CD8-positive, alpha-beta memory T cell (primary cell): ENCODE measurements around the gene BICC1. TPM values are rescaled to one million over a fixed set of nuclear protein-coding genes. Genes with fewer than 3 reads are reported as not detected.

Experiments used
- CTCF ChIA-PET: fragments of 350-600 bp; sonication (Branson Sonifier 250); formaldehyde crosslinking; loops from one replicate; lab custom pipeline; 2021; ENCODE audit warnings: antibody characterized with exemption; lab: Charles Lee
- POLR2A ChIA-PET: fragments of 350-600 bp; sonication (Branson Sonifier 250); formaldehyde crosslinking; loops from one replicate; lab custom pipeline; 2021; ENCODE audit warnings: antibody characterized with exemption; lab: Charles Lee
- DNase-seq, 5 donors: peaks; one replicate each; pipeline versions ENCODE4 v3.0.0 to v3.0.0-alpha.2; 2020 to 2022; ENCODE audit warnings: mixed read lengths in 1 of 5
- H3K27ac ChIP-seq: one replicate; pipeline ENCODE4 v1.7.0; 2013; ENCODE audit warnings: low read depth, mild to moderate bottlenecking, low read length, moderate library complexity
- H3K27me3 ChIP-seq: 2 replicates; pipeline ENCODE4 v1.7.0; 2013; ENCODE audit warnings: low read length, mild to moderate bottlenecking; ENCODE audit not compliant: insufficient read depth, poor library complexity, severe bottlenecking
- H3K36me3 ChIP-seq: 2 replicates; pipeline ENCODE4 v1.7.0; 2013; ENCODE audit warnings: mild to moderate bottlenecking, low read length, moderate library complexity; ENCODE audit not compliant: insufficient read depth
- H3K4me1 ChIP-seq: 2 replicates; pipeline ENCODE4 v1.7.0; 2013; ENCODE audit warnings: mild to moderate bottlenecking, low read length, moderate library complexity; ENCODE audit not compliant: insufficient read depth
- H3K4me3 ChIP-seq: 2 replicates; pipeline ENCODE4 v1.7.0; 2013; ENCODE audit warnings: mild to moderate bottlenecking, low read length
- H3K9me3 ChIP-seq: 2 replicates; pipeline ENCODE4 v1.7.0; 2013; ENCODE audit warnings: mild to moderate bottlenecking, low read length
- H3K27ac Mint-ChIP-seq, 8 donors: one replicate each; pipeline ENCODE4 v1.8.0; 2020 to 2021; ENCODE audit warnings: mixed read lengths in 8 of 8, mild to moderate bottlenecking in 6 of 8, inconsistent platforms in 3 of 8, moderate library complexity in 3 of 8
- H3K27me3 Mint-ChIP-seq, 2 donors: one replicate each; pipeline ENCODE4 v1.8.0; 2020 to 2021; ENCODE audit warnings: mixed read lengths in 2 of 2, mild to moderate bottlenecking in 1 of 2, moderate library complexity in 1 of 2
- H3K36me3 Mint-ChIP-seq, 3 donors: one replicate each; pipeline ENCODE4 v1.8.0; 2020 to 2021; ENCODE audit warnings: mixed read lengths in 3 of 3, inconsistent platforms in 1 of 3, mild to moderate bottlenecking in 1 of 3
- H3K4me1 Mint-ChIP-seq, 3 donors: one replicate each; pipeline ENCODE4 v1.8.0; 2020 to 2021; ENCODE audit warnings: mixed read lengths in 3 of 3, inconsistent platforms in 1 of 3, mild to moderate bottlenecking in 1 of 3
- H3K4me3 Mint-ChIP-seq, 7 donors: one replicate each; pipeline ENCODE4 v1.8.0; 2020 to 2021; ENCODE audit warnings: mixed read lengths in 7 of 7, mild to moderate bottlenecking in 6 of 7, moderate library complexity in 4 of 7, inconsistent platforms in 2 of 7
- H3K9me3 Mint-ChIP-seq, 5 donors: one replicate each; pipeline ENCODE4 v1.8.0; 2020 to 2022; ENCODE audit warnings: mixed read lengths in 5 of 5, mild to moderate bottlenecking in 3 of 5, moderate library complexity in 2 of 5, inconsistent platforms in 1 of 5
- polyA plus RNA-seq: library from polyadenylated mRNA; unstranded; fragments of 300-500 nt; fragmentation: Illumina TruSeq; gene quantifications from one replicate; pipeline ENCODE4 v1.2.3, GENCODE V29; 2021
- total RNA-seq, 2 experiments: library from RNA; stranded (reverse); gene quantifications; one replicate each; pipeline ENCODE4 v1.2.3, GENCODE V29; 2021

BICC1 gene
- total and polyA plus RNA-seq, 3 experiments from 2014 or later: not detected

DNA sequence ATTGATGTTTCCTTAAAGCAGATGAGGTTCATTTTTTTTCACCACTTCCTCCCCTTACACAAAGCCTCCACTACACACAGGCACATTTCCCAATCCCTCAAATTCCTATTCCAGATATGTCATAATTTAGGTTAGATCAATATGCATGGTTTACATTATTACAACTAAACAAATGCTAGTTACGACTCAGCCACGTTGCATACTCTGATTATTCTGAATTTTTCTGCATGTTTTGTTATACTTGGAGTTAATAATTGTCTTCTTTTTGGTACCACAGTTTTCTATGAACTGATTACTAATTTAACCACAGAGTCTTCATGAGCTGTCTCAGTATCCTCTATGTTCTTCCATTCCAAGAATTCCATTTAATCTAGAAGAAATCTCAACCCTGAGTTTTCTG, 4.4 kb upstream of the BICC1 start:
- Mint-ChIP-seq H3K4me1 (peaks cover 4 to 6% (median 6%) of the 10 kb centered on the region in 3 donors), H3K27ac (no peak overlapping the region), H3K4me3 (no peak overlapping the region), H3K36me3 (no peaks in the 10 kb centered on the region), H3K9me3 (peaks cover 0 to 4% (median 0%) of the 10 kb centered on the region in 5 donors), H3K27me3 (peaks cover 4 to 26% of the 10 kb centered on the region in 2 donors)
- no peaks in the 10 kb centered on the region for H3K36me3 ChIP-seq
- POLR2A ChIA-PET: no interaction called here
- peaks cover 5% of the 10 kb centered on the region for H3K27me3 ChIP-seq
- H3K27ac ChIP-seq: no peak overlapping the region
- H3K4me1 ChIP-seq: no peaks in the 10 kb centered on the region
- CTCF ChIA-PET: no interaction called here
- no peaks in the 10 kb centered on the region for H3K9me3 ChIP-seq
- no peak for DNase-seq
- no peak overlapping the region for H3K4me3 ChIP-seq

DNA sequence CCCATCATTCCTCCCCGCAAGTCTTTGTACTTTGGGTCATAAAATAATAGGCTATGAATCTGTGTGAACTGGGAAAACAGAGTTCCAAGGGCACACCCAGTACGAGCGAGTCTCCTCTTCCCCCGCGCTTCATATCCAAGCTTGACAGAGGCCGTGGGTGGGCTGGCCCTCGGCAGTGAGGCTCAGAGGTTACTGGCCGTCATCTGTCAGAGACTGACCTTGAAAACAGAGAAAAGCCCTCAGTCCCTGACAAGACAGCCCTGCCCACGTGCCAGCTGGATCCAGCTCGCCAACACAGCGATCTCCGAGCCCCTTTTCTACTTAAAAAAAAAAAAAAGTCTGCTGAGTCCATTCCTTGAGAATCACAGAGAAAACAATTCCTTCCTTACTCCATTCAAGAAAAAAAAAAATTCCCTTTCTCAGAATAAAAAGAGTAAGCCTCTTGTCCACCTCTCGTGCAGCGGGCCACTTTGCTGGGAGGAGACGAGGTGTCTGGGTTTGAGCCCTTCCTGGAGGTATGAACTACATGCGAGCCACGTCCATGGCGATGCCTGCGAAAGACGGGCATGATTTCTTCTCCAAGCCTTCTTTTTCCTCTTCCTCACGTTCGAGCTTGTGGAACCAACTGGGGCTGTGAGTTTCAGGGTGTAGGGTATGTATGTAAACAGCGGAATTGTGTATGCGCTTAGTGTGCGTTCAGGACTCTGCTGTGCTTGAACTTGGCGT, 744 bp upstream of the BICC1 start:
- Mint-ChIP-seq H3K27me3 (peaks cover 11 to 37% of the 10 kb centered on the region in 2 donors), H3K9me3 (peaks cover 0 to 4% (median 0%) of the 10 kb centered on the region in 5 donors), H3K36me3 (no peaks in the 10 kb centered on the region), H3K27ac (peak overlapping the region in 1 of 8 donors; percentile 31), H3K4me1 (peaks cover 12 to 13% (median 13%) of the 10 kb centered on the region in 3 donors), H3K4me3 (peak overlapping the region; percentile 48 to 82 (median 71))
- no peaks in the 10 kb centered on the region for H3K36me3 ChIP-seq
- H3K27me3 ChIP-seq: peaks cover 5% of the 10 kb centered on the region
- no peaks in the 10 kb centered on the region for H3K4me1 ChIP-seq
- CTCF ChIA-PET: no interaction called here
- no peak overlapping the region for H3K4me3 ChIP-seq
- no peak for DNase-seq
- no peak overlapping the region for H3K27ac ChIP-seq
- POLR2A ChIA-PET: no interaction called here
- no peaks in the 10 kb centered on the region for H3K9me3 ChIP-seq

DNA sequence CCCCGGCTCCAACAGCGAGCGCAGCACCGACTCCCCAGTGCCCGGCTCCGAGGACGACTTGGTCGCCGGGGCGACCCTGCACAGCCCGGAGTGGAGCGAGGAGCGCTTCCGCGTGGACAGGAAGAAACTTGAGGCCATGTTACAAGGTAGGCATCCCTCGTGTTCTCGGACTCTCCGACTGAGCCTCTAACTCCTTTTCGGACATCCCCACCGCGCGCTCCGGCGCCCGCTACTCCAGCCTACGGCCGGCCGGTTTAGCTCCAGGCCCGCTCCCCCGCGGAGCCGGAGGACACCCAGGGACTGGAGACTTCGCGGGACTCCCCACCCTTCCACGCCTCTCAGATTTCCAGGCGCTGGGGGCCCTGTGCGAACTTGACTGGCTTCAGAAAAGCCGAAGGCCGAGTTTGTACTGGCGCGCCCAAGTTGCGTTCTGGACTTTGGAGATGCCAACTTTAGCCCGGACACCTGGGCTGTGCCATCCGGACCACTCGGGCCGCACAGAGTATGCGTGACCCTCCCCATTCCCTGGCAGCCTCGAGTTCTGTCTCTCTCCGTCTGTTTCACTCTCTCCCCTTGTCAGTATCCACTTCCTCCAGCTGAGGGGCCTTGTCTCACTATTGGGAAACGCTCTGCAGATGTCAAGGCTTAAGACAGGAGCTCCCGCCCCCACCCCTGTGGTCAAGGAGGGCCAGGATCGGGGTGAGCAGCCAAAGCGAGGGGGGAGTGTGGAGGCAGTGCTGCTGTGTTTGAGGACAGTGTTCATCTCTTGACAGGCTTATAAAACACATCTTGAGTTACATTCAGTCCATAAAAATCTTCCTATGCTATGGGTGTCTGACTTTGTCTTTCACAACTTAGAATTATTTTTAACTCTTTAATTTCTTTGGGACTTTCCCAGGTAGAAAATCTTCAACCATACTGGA, 777 bp downstream of the BICC1 start:
- H3K4me3 Mint-ChIP-seq: peak overlapping the region in 6 of 7 donors; percentile 44 to 84 (median 68)
- H3K27me3 Mint-ChIP-seq: peaks cover 11 to 49% of the 10 kb centered on the region in 2 donors
- CTCF ChIA-PET: no interaction called here
- Histone ChIP-seq H3K27ac (no peak overlapping the region), H3K4me3 (no peak overlapping the region), H3K9me3 (no peaks in the 10 kb centered on the region), H3K36me3 (no peaks in the 10 kb centered on the region), H3K4me1 (no peaks in the 10 kb centered on the region), H3K27me3 (peaks cover 5% of the 10 kb centered on the region)
- peaks cover 0 to 4% (median 0%) of the 10 kb centered on the region in 5 donors for H3K9me3 Mint-ChIP-seq
- H3K4me1 Mint-ChIP-seq: peaks cover 12 to 13% (median 13%) of the 10 kb centered on the region in 3 donors
- no peaks in the 10 kb centered on the region for H3K36me3 Mint-ChIP-seq
- no peak overlapping the region for H3K27ac Mint-ChIP-seq
- POLR2A ChIA-PET: no interaction called here
- DNase-seq: peak in 1 of 5 donors; percentile 35

DNA sequence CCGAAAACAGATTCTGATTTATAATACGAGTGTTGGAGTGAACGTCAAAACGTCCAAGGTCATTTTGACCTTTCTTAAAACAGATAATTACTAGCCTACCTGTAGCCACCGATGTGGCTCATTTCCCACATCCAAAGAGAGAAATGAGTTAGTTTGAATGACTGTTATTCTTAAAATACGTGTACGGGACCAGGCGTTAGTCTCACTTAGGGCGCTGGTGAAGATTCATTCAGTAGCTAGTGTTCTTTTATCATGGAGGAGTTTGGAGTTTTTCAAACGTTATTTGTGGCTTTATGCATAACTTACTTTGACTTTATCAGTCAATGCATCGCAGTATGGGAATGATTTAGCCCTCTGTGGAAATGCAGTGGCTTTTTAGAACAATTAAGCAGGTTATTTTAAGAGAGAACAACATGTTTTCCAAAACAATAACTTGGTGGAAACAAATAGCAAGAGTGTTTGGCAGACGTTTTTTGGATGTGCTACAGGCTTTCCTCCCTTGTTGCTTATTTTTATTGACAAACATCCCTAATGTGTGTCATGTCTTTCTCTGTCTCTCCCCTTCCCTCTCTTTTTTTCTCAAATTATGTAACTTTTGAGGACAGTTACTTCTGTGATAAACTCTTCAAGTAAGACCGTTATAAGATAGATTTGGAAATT, 1.6 kb downstream of the BICC1 start:
- H3K27me3 Mint-ChIP-seq: peaks cover 11 to 56% of the 10 kb centered on the region in 2 donors

DNA sequence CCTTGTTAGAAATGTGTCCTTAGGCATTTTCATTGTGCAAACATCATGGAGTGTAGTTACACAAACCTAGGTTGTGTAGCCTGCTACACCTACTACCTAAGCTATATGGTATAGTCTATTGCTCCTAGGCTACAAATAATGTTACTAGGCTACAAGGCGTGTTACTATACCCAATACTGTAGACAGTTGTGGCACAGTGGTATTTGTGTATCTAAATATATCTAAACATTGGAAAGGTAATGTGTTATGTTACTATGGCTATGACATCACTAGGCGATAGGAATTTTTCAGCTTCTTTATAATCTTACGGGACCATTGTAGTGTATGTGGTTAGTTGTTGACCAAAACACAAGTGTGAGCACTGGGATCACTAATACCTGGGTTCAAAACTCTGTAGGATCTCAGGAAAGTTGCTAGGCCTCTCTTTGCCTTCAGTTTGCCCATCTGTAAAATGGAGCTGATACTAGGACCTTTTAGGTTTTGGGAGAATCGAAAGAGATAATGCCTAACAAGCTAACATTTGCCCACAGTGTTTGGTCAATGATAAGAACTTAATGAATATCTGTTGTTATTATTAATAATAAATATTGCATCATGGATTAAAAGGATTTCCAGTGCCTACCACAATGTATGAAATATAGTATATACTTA, 2.7 kb downstream of the BICC1 start:
- H3K9me3 Mint-ChIP-seq: peaks cover 0 to 4% (median 0%) of the 10 kb centered on the region in 5 donors
- peaks cover 12 to 13% (median 13%) of the 10 kb centered on the region in 3 donors for H3K4me1 Mint-ChIP-seq
- no peak overlapping the region for H3K4me3 Mint-ChIP-seq
- Histone ChIP-seq H3K27ac (no peak overlapping the region), H3K9me3 (no peaks in the 10 kb centered on the region), H3K36me3 (no peaks in the 10 kb centered on the region), H3K4me3 (no peak overlapping the region), H3K4me1 (no peaks in the 10 kb centered on the region), H3K27me3 (peaks cover 5% of the 10 kb centered on the region)
- POLR2A ChIA-PET: no interaction called here
- no peak overlapping the region for H3K27ac Mint-ChIP-seq
- H3K27me3 Mint-ChIP-seq: peaks cover 11 to 65% of the 10 kb centered on the region in 2 donors
- DNase-seq: no peak
- H3K36me3 Mint-ChIP-seq: no peaks in the 10 kb centered on the region
- CTCF ChIA-PET: no interaction called here

More for the DNA sequence above, 1.6 kb downstream of the BICC1 start:
- H3K4me1 ChIP-seq: no peaks in the 10 kb centered on the region
- H3K27ac Mint-ChIP-seq: no peak overlapping the region
- CTCF ChIA-PET: no interaction called here
- H3K4me3 Mint-ChIP-seq: peak overlapping the region in 5 of 7 donors; percentile 44 to 75 (median 66)
- no peaks in the 10 kb centered on the region for H3K36me3 ChIP-seq
- no peak overlapping the region for H3K27ac ChIP-seq
- H3K4me3 ChIP-seq: no peak overlapping the region
- POLR2A ChIA-PET: no interaction called here
- H3K36me3 Mint-ChIP-seq: no peaks in the 10 kb centered on the region
- peaks cover 12 to 13% (median 13%) of the 10 kb centered on the region in 3 donors for H3K4me1 Mint-ChIP-seq
- peaks cover 5% of the 10 kb centered on the region for H3K27me3 ChIP-seq
- peaks cover 0 to 4% (median 0%) of the 10 kb centered on the region in 5 donors for H3K9me3 Mint-ChIP-seq
- no peak for DNase-seq
- H3K9me3 ChIP-seq: no peaks in the 10 kb centered on the region

DNA sequence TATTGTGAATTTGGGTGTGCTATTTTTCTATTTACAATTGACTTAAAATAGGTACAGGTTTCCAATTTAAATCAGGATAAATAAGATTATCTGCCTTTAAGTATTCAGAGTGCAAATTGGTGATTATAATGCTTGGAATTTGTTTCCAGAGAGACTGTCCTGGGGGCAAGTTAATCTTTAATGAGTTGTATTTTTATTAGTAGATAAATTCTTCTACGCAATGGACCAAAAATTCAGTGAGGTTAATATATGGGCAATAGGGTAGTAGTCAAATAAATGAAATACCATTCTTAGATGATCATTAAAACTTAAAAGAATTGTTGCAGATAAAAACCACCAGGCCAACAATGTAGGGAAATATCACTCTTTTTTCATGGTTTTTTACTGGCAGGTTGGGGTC, 3.4 kb downstream of the BICC1 start:
- Mint-ChIP-seq H3K36me3 (no peaks in the 10 kb centered on the region), H3K4me3 (no peak overlapping the region), H3K27me3 (peaks cover 11 to 72% of the 10 kb centered on the region in 2 donors), H3K4me1 (peaks cover 12 to 13% (median 13%) of the 10 kb centered on the region in 3 donors), H3K27ac (no peak overlapping the region), H3K9me3 (peaks cover 0 to 4% (median 0%) of the 10 kb centered on the region in 5 donors)
- H3K4me3 ChIP-seq: no peak overlapping the region
- ChIA-PET CTCF (no interaction called here), POLR2A (no interaction called here)
- no peaks in the 10 kb centered on the region for H3K36me3 ChIP-seq
- no peaks in the 10 kb centered on the region for H3K9me3 ChIP-seq
- no peak overlapping the region for H3K27ac ChIP-seq
- peaks cover 5% of the 10 kb centered on the region for H3K27me3 ChIP-seq
- DNase-seq: no peak
- no peaks in the 10 kb centered on the region for H3K4me1 ChIP-seq

DNA sequence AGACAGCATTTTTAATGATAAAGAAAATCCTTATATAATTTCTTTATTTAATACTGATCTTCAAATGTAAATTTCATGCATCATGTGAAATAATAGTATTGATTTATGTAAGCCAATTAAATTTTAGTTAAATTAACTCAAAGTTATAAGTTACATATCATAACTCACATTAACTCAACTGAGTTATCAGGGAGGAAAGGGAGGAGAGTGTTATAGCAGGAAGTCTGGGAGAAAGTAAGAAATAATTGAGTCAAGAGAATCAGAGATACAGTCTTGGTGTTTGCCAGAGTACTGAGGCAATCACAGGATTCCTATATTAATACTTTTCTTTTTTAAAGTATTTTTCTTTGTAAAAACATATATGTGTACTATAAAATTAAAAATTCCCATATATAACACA, 4.0 kb downstream of the BICC1 start:
- Mint-ChIP-seq H3K9me3 (peaks cover 0 to 4% (median 0%) of the 10 kb centered on the region in 5 donors), H3K4me3 (no peak overlapping the region), H3K27me3 (peaks cover 11 to 75% of the 10 kb centered on the region in 2 donors), H3K4me1 (peaks cover 12 to 13% (median 13%) of the 10 kb centered on the region in 3 donors), H3K36me3 (no peaks in the 10 kb centered on the region), H3K27ac (no peak overlapping the region)
- ChIA-PET POLR2A (no interaction called here), CTCF (no interaction called here)
- Histone ChIP-seq H3K4me3 (no peak overlapping the region), H3K27me3 (peaks cover 2% of the 10 kb centered on the region), H3K27ac (no peak overlapping the region), H3K9me3 (no peaks in the 10 kb centered on the region), H3K4me1 (no peaks in the 10 kb centered on the region), H3K36me3 (no peaks in the 10 kb centered on the region)
- DNase-seq: no peak
